AML-193 (cell line): ENCODE results near the gene LCORL.
"Not testable (repeated sequence)": the region's sequence is repeated elsewhere in the genome, so short reads cannot be mapped to it uniquely, and the experiment has no call there.

ENCODE experiments used
- DNase-seq, 2 experiments: peaks; one replicate each; lab custom pipeline; 2025; lab: John Stamatoyannopoulos, UW

The LCORL gene

DNA sequence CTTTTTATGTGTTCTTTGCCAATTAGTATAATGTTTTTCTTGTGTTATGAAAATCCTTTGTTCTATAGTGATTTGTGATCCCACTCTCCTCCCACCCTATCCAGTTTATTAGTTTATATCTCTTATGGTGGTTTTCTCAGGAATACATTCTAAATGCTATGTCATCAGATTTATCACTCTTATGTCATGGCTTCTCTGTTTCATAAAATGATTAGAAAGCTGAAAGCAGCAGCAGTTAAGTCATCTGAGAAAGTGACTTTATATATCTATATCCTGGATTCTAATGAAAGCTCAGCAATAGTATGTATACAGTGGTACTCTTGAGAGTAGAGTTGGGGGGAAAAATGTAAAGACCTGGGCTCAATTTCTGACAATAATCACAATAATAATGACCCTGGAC, 169.6 kb downstream of the LCORL start:
- DNase-seq = no peak

DNA sequence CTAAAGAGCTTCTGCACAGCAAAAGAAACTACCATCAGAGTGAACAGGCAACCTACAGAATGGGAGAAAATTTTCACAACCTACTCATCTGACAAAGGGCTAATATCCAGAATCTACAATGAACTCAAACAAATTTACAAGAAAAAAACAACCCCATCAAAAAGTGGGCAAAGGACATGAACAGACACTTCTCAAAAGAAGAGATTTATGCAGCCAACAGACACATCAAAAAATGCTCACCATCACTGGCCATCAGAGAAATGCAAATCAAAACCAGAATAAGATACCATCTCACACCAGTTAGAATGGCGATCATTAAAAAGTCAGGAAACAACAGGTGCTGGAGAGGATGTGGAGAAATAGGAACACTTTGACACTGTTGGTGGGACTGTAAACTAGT, 171.3 kb downstream of the LCORL start:
- DNase-seq = not testable (repeated sequence)

DNA sequence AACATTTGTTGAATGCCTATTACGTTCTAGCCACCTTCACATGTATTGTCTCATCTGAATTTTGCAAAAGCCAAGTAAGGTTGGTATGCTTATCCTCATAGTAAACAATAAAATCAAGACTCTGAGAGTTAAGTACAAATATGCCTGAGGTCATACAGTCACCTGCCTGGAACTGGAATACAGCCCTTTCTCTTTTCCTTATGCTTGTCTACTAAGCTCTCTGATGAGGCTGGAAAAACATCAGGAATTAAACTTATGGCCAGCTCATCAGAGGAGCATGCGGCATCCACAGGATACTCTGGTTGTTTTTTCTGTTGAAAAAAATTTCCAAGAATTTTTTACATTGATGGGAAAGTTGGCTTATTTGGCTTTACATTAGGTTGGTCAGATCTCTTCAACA, 175.3 kb downstream of the LCORL start:
- DNase-seq = no peak

DNA sequence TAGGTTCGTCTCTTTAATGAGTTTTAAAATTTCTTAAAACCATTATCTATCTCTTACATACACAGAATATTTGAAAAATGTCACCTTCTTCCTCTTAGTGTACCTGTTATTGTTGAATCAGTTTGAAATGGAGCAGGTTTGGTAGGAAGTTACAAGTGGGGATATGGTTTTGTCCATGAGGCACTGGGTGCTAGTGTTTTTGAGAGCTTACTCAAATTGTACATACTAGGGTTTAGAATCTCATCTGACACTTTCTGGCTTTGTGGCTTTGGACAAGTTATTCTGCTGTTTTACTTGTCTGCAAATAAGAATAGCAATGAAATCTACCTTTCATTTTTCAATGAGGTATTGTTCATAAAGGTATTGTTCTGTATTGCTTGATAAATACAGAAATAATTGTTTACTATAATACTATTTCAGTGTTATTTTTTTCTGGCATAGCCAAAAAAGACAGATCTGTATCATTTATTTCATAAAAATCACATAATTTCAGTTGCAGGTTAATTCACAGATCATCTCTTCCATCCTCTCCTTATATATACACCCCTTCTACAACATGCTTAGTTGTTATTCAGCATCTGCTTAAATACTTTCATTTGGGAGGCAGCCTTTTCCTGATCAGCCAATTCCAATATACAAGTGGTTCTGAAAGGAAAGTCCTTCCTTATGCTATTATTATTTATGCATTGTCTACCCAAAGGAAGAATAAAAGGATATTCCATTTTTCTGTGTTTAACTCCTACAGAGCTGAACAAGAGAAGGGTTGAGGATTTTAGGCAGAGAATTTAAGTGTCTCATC, 197.5 kb downstream of the LCORL start:
- DNase-seq = no peak

DNA sequence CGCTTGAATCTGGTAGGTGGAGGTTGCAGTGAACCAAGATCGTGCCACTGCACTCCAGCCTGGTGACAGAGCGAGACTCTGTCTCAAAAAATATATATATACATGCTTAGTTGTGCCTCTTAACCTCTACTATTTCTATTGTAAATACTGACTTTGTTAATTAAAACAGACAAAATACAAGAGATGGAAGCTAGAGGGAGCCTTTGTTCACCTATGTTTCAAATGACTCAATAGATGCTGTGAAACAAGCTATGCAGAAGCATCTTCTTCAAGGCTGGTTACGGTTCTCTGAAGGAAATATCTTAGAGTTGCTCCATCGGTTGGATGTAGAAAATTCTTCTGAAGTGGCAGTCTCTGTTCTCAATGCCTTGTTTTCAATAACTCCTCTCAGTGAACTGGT, 204.5 kb downstream of the LCORL start:
- DNase-seq = peak; percentile 46 to 78

- no peak for DNase-seq
These were observed 205.4 kb downstream of the LCORL start for GRCh38 chr4:17816142-17816541.

GRCh38 chr4:17814140-17814539, 207.4 kb downstream of the LCORL start:
- DNase-seq = no peak

DNA sequence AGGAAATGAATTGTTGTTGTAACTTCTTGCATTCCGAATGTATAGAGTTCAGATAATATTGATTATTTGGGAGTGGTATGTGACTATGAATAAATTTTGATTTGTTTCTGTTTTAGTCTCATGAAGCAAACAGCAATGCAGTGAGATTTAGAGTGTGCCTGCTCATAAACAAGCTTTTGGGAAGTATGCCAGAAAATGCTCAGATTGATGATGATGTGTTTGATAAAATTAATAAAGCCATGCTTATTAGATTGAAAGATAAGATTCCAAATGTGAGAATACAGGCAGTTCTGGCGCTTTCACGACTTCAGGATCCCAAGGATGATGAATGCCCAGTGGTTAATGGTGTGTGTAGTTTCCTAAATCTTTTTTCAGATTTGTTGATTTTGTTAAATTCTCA, 208.8 kb downstream of the LCORL start:
- no peak for DNase-seq

- DNase-seq = peak in 1 of 2 experiments; percentile 9
These were observed 209.4 kb downstream of the LCORL start for GRCh38 chr4:17812125-17812524.

- DNase-seq = no peak
These were observed 210.4 kb downstream of the LCORL start for GRCh38 chr4:17811078-17811603.

- DNase-seq = peak; percentile 96
These were observed 211.1 kb downstream of the LCORL start, which contains the start of the genes DCAF16 and NCAPG for GRCh38 chr4:17810260-17811077. DCAF16 (minus strand) TSS chr4:17810757; CDS start chr4:17804141, 6,616 bp downstream. NCAPG (plus strand) TSS chr4:17810979; CDS start chr4:17811078, 99 bp downstream.

- no peak for DNase-seq
These were observed 211.9 kb downstream of the LCORL start for GRCh38 chr4:17809667-17810066.

DNA sequence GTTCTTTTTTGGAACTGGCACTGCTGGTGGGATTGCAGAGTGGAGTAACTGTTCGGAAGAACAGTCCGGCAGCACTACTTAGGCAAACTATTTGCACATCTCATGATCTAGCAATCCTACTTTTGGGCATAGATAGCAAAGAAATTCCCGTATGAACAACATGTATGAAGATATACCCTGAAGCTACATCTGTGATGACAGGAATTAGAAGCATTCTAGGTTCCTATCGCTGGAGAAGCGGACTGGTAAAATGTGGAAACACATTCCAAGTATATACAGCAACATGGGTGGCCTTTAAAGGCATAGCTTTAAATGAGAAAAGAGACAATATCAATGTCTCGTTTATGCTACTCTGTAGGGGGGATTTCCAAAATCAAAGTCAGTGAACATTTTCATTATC, 214.1 kb downstream of the LCORL start:
- DNase-seq = no peak

- DNase-seq = no peak
These were observed 215.9 kb downstream of the LCORL start for GRCh38 chr4:17805580-17806155.

DNA sequence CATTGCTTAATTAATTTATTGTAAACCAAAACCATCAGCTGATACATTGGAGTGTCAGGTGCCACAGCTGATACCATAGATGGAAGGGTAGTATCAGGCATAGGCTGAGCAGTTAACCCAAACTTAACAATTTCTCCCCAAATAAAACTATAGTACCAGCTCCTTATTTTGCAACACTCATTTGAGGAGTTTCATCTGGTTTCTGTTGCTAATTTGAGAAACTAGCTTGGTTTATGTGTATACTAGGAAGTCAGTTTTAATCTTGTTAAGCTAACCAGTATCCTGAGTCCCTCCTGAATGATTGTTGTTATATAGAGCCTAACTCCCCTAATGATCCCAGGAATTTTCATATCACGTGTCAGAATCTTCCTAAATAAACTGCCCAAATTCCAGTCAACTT, 223.7 kb downstream of the LCORL start:
- DNase-seq = no peak

DNA sequence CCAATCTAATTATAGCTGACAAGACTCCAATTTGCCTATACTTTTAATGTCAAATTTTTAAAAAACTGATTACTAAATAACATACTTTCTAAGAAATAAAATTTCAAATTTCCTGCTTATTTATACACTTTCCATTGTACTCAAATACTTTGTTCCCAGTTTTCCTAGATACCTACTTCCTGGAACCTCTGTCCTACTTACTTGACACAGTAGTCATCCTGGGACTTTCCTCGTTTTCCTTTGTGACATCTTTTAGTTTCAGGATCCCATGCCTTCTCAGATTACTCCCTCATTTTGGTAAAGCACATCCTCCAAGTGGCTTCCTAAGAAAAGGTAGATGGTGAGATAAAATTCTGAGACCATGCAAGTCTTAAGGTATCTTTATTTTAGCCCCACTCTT, 226.8 kb downstream of the LCORL start:
- DNase-seq = no peak
